HepG2 (cell line): Measurements from ENCODE around the gene ELFN1. TPM values are rescaled to one million over a fixed set of nuclear protein-coding genes. Genes with fewer than 3 reads are reported as not detected.

ENCODE experiments used
- BRD4 ChIP-seq: sonication (generic); formaldehyde crosslinking; IDR thresholded peaks from 2 replicates; pipeline ENCODE4 v1.4.0; 2020; ENCODE audit warnings: missing genetic modification reagents
- CEBPG ChIP-seq: IDR thresholded peaks from 2 replicates; pipeline ENCODE4 v1.6.1; 2016
- CHD4 ChIP-seq: fragments of 200-600 bp; sonication (generic); IDR thresholded peaks from 2 replicates; pipeline ENCODE4 v1.7.0; 2017; ENCODE audit warnings: mild to moderate bottlenecking, low read length, borderline replicate concordance
- ETV5 ChIP-seq: IDR thresholded peaks from 2 replicates; pipeline ENCODE4 v1.6.1; 2018; ENCODE audit warnings: missing biosample characterization, missing genetic modification reagents, inconsistent platforms, borderline replicate concordance
- ETV6 ChIP-seq: sonication (generic); formaldehyde crosslinking; conservative IDR thresholded peaks from 2 replicates; pipeline ENCODE4 v1.4.0; 2020; ENCODE audit warnings: missing genetic modification reagents
- FOXK1 ChIP-seq: sonication (generic); formaldehyde crosslinking; IDR thresholded peaks from 2 replicates; pipeline ENCODE4 v1.4.0; 2020; ENCODE audit warnings: low read depth, missing genetic modification reagents, borderline replicate concordance
- HNRNPK ChIP-seq: fragments of 200-400 bp; formaldehyde crosslinking; IDR thresholded peaks from 2 replicates; pipeline ENCODE4 v1.6.1; 2018; ENCODE audit warnings: low read length, low read depth, moderate library complexity, mild to moderate bottlenecking; ENCODE audit not compliant: poor library complexity, severe bottlenecking
- HOXD1 ChIP-seq: sonication (generic); formaldehyde crosslinking; IDR thresholded peaks from 2 replicates; pipeline ENCODE4 v1.5.0; 2020; ENCODE audit warnings: missing genetic modification reagents
- MED8 ChIP-seq: sonication (generic); formaldehyde crosslinking; IDR thresholded peaks from 2 replicates; pipeline ENCODE4 v1.8.1; 2023; ENCODE audit warnings: mild to moderate bottlenecking, missing genetic modification reagents; ENCODE audit not compliant: insufficient replicate concordance
- MEIS1 ChIP-seq: sonication (generic); formaldehyde crosslinking; IDR thresholded peaks from 2 replicates; pipeline ENCODE4 v1.9.0; 2021; ENCODE audit warnings: mild to moderate bottlenecking, missing genetic modification reagents, moderate library complexity, borderline replicate concordance
- MIXL1 ChIP-seq: IDR thresholded peaks from 2 replicates; pipeline ENCODE4 v1.6.1; 2016
- PHF8 ChIP-seq: sonication (generic); formaldehyde crosslinking; IDR thresholded peaks from 2 replicates; pipeline ENCODE4 v1.5.0; 2020; ENCODE audit warnings: missing genetic modification reagents
- POLR2AphosphoS2 ChIP-seq: IDR thresholded peaks from 2 replicates; pipeline ENCODE4 v1.6.1; 2011; ENCODE audit warnings: low read depth, low read length, improper control_type of control experiment
- RAD21 ChIP-seq: fragments of 450-650 bp; formaldehyde crosslinking; IDR thresholded peaks from 2 replicates; pipeline ENCODE4 v1.5.0; 2020; ENCODE audit warnings: mild to moderate bottlenecking
- SIX4 ChIP-seq: sonication (generic); formaldehyde crosslinking; IDR thresholded peaks from 2 replicates; pipeline ENCODE4 v1.4.0; 2020; ENCODE audit warnings: missing genetic modification reagents
- SSRP1 ChIP-seq: IDR thresholded peaks from 2 replicates; pipeline ENCODE4 v1.6.1; 2016; ENCODE audit warnings: control low read depth
- TCF7L2 ChIP-seq: IDR thresholded peaks from 2 replicates; pipeline ENCODE4 v1.6.1; 2011; ENCODE audit warnings: mild to moderate bottlenecking, low read depth, low read length, moderate library complexity
- ZBTB8A ChIP-seq: sonication (generic); formaldehyde crosslinking; IDR thresholded peaks from 2 replicates; pipeline ENCODE4 v1.4.0; 2020; ENCODE audit warnings: mild to moderate bottlenecking, low read depth, missing genetic modification reagents, borderline replicate concordance
- ZEB1 ChIP-seq: IDR thresholded peaks from 2 replicates; pipeline ENCODE4 v1.6.1; 2012; ENCODE audit warnings: mild to moderate bottlenecking, low read depth, inconsistent platforms; ENCODE audit not compliant: insufficient replicate concordance
- ZFAT ChIP-seq: sonication (generic); formaldehyde crosslinking; conservative IDR thresholded peaks from 2 replicates; pipeline ENCODE4 v1.8.1; 2023; ENCODE audit warnings: missing genetic modification reagents, inconsistent platforms
- ZNF124 ChIP-seq: sonication (generic); formaldehyde crosslinking; IDR thresholded peaks from 2 replicates; pipeline ENCODE4 v1.4.0; 2020; ENCODE audit warnings: missing genetic modification reagents
- ZNF224 ChIP-seq: sonication (generic); formaldehyde crosslinking; IDR thresholded peaks from 2 replicates; pipeline ENCODE4 v1.5.0; 2020; ENCODE audit warnings: mild to moderate bottlenecking, missing genetic modification reagents
- ZNF382 ChIP-seq: sonication (generic); formaldehyde crosslinking; IDR thresholded peaks from 2 replicates; pipeline ENCODE4 v1.5.0; 2020; ENCODE audit warnings: missing genetic modification reagents, mild to moderate bottlenecking, borderline replicate concordance
- ZNF564 ChIP-seq: sonication (generic); formaldehyde crosslinking; IDR thresholded peaks from 2 replicates; pipeline ENCODE4 v1.8.1; 2023; ENCODE audit warnings: mild to moderate bottlenecking, missing genetic modification reagents
- ZNF672 ChIP-seq: sonication (generic); formaldehyde crosslinking; IDR thresholded peaks from 2 replicates; pipeline ENCODE4 v1.8.1; 2022; ENCODE audit warnings: missing genetic modification reagents
- ZNF720 ChIP-seq: sonication (generic); formaldehyde crosslinking; IDR thresholded peaks from 2 replicates; pipeline ENCODE4 v1.4.0; 2020; ENCODE audit warnings: missing genetic modification reagents
- polyA plus RNA-seq, 8 experiments: library from polyadenylated mRNA; depleted of rRNA in 3 of 8; stranded (reverse) in 7 of 8; unstranded in 1 of 8; fragments of >200 nt; fragmentation: Illumina TruSeq in 4 of 8; extraction: Trizol in 4 of 8; gene quantifications; 2 replicates each; pipeline versions ENCODE4 v1.2.1 to v1.2.3, GENCODE V29; 2011 to 2016; ENCODE audit warnings: low read depth in 4 of 8, missing spikeins in 1 of 8, mixed read lengths in 1 of 8; ENCODE audit not compliant: insufficient read depth in 1 of 8
- total RNA-seq, 5 experiments: library from RNA; depleted of rRNA; stranded (reverse); fragments of >200 nt; fragmentation: Illumina TruSeq; extraction: Trizol; gene quantifications; 2 replicates each; pipeline ENCODE4 v1.2.3, GENCODE V29; 2016; ENCODE audit warnings: low read depth in 1 of 5
- TF ChIP-seq, protein P1 (sequence below): IDR thresholded peaks from 2 replicates; pipeline ENCODE4 v1.6.1; 2016; ENCODE audit warnings: low read depth, control low read depth
- TF ChIP-seq, protein P2 (sequence below): sonication (generic); formaldehyde crosslinking; IDR thresholded peaks from 2 replicates; pipeline ENCODE4 v1.4.0; 2020; ENCODE audit warnings: missing genetic modification reagents, mild to moderate bottlenecking, borderline replicate concordance
- TF ChIP-seq, protein P3 (sequence below): sonication (generic); formaldehyde crosslinking; IDR thresholded peaks from 2 replicates; pipeline ENCODE4 v1.5.0; 2020; ENCODE audit warnings: missing genetic modification reagents, mild to moderate bottlenecking, borderline replicate concordance

The ELFN1 gene
- total and polyA plus RNA-seq, 2 of the 13 experiments (the other 11 are each of a cell fraction or from before 2014, with no cell fraction given) = 0.13 to 0.18 TPM

DNA sequence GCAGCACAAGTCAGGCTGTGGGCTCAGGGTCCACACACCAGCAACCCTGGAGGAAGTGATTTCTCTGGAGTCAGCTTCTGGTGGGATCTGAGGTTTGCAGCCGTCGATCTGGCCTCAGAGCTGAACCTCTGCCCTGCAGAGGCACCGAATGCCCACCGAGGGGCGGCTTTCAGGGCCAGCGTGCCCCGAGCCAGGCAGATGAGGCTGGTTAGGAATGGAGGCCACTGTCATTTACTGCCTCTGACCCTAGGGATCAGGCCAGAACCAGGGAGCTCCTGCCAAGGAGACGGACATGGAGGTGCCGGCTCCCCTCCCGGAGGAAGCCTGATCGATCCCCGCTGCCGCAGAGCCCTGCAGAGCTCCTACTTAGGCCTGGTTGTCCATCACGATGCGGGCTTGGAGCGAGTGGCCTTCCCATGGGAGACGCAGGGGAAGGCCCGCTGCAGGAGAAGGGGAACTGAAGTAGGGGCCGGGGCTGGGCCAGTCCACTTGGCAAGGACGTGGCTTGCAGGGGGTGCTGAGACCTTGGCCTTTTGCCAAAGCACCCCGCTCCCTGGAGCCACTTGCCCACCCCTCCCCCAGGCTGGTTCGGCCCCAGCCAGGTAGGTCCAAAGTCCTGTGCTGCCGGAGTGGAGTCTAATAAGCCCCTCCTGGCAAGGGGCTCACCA, 19.6 kb upstream of the ELFN1 start (continued):
- TF ChIP-seq, protein P1, sequence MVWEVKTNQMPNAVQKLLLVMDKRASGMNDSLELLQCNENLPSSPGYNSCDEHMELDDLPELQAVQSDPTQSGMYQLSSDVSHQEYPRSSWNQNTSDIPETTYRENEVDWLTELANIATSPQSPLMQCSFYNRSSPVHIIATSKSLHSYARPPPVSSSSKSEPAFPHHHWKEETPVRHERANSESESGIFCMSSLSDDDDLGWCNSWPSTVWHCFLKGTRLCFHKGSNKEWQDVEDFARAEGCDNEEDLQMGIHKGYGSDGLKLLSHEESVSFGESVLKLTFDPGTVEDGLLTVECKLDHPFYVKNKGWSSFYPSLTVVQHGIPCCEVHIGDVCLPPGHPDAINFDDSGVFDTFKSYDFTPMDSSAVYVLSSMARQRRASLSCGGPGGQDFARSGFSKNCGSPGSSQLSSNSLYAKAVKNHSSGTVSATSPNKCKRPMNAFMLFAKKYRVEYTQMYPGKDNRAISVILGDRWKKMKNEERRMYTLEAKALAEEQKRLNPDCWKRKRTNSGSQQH (CRISPR knock-in tag) = no peak
- no peak for TF ChIP-seq HOXD1 (CRISPR knock-in tag)
- TF ChIP-seq ZFAT = no peak
- no peak for TF ChIP-seq HNRNPK
- TF ChIP-seq MIXL1 (CRISPR knock-in tag) = no peak
- no peak for TF ChIP-seq CHD4
- no peak for TF ChIP-seq ZNF672 (CRISPR knock-in tag)
- no peak for TF ChIP-seq ZEB1
- TF ChIP-seq ZNF564 (CRISPR knock-in tag) = peak; percentile 50; the same call in 1 of the 2 replicates
- no peak for TF ChIP-seq ETV6 (CRISPR knock-in tag)
- TF ChIP-seq ZNF382 (CRISPR knock-in tag) = no peak
- no peak for TF ChIP-seq FOXK1
- no peak for TF ChIP-seq ZNF720
- TF ChIP-seq ZBTB8A = no peak
- TF ChIP-seq TCF7L2 = no peak
- TF ChIP-seq POLR2AphosphoS2 = no peak
- TF ChIP-seq PHF8 = 0 out of 2 replicates have a peak, but pooled peaks have one; percentile 17
- no peak for TF ChIP-seq CEBPG (CRISPR knock-in tag)
- TF ChIP-seq ZNF124 (CRISPR knock-in tag) = no peak
- TF ChIP-seq ETV5 (CRISPR knock-in tag) = no peak
- TF ChIP-seq SSRP1 (CRISPR knock-in tag) = no peak
- no peak for TF ChIP-seq ZNF224 (CRISPR knock-in tag)
- no peak for TF ChIP-seq SIX4 (CRISPR knock-in tag)
- TF ChIP-seq RAD21 = no peak
- TF ChIP-seq, protein P2, sequence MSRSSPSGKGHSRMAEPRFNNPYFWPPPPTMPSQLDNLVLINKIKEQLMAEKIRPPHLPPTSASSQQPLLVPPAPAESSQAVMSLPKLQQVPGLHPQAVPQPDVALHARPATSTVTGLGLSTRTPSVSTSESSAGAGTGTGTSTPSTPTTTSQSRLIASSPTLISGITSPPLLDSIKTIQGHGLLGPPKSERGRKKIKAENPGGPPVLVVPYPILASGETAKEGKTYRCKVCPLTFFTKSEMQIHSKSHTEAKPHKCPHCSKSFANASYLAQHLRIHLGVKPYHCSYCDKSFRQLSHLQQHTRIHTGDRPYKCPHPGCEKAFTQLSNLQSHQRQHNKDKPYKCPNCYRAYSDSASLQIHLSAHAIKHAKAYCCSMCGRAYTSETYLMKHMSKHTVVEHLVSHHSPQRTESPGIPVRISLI (CRISPR knock-in tag) = no peak
- TF ChIP-seq BRD4 (CRISPR knock-in tag) = no peak
- TF ChIP-seq MED8 (CRISPR knock-in tag) = no peak
- TF ChIP-seq, protein P3, sequence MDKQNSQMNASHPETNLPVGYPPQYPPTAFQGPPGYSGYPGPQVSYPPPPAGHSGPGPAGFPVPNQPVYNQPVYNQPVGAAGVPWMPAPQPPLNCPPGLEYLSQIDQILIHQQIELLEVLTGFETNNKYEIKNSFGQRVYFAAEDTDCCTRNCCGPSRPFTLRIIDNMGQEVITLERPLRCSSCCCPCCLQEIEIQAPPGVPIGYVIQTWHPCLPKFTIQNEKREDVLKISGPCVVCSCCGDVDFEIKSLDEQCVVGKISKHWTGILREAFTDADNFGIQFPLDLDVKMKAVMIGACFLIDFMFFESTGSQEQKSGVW = no peak
- no peak for TF ChIP-seq MEIS1 (CRISPR knock-in tag)
